Right kidney (tissue), 1 donor: Measurements from ENCODE around the gene TPRG1L.

Source experiments
- DNase-seq: peaks from one replicate; pipeline ENCODE4 v3.0.0-alpha.2; 2016

Gene TPRG1L

GRCh38 chr1:3641816-3642215 lies 17.0 kb downstream of the TPRG1L start:
- DNase-seq: no peak

GRCh38 chr1:3642919-3643675 lies 18.3 kb downstream of the TPRG1L start:
- DNase-seq: no peak

GRCh38 chr1:3644273-3644672 lies 19.5 kb downstream of the TPRG1L start:
- no peak for DNase-seq

DNA sequence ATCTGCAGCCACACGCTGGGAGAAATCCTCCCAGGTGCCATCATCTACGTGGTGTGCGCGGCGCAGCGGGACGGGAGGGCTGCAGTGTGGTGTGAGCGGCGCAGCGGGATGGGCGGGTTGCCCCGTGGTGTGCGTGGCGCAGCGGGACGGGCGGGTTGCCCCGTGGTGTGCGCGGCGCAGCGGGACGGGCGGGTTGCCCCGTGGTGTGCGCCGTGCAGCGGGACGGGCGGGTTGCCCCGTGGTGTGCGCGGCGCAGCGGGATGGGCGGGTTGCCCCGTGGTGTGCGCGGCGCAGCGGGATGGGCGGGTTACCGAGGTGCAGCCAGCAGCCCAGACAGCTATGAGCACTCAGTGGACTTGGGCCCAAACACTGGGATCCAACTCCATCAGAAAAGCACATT lies 20.4 kb downstream of the TPRG1L start:
- DNase-seq: no peak

- DNase-seq: no peak
These were observed 21.0 kb downstream of the TPRG1L start for GRCh38 chr1:3645666-3646355.

DNA sequence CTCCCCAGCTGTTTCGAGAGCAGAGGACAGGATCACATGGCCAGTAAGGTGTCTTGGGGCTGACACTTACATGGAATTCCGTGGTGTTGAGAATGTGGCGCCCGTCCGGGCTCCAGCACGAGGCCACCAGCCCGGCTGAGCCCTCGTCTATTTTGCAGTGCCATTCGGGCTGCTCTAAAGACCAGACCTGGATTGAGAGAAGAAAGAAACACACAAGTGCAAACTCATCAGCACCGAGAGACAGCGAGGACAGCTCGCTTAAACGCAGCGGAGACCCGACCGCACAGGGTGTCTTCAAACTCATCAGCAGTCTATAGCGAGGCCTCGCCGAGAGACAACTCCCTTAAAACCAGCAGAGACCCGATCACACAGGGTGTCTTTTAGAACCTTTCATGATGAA lies 21.8 kb downstream of the TPRG1L start:
- DNase-seq: no peak

DNA sequence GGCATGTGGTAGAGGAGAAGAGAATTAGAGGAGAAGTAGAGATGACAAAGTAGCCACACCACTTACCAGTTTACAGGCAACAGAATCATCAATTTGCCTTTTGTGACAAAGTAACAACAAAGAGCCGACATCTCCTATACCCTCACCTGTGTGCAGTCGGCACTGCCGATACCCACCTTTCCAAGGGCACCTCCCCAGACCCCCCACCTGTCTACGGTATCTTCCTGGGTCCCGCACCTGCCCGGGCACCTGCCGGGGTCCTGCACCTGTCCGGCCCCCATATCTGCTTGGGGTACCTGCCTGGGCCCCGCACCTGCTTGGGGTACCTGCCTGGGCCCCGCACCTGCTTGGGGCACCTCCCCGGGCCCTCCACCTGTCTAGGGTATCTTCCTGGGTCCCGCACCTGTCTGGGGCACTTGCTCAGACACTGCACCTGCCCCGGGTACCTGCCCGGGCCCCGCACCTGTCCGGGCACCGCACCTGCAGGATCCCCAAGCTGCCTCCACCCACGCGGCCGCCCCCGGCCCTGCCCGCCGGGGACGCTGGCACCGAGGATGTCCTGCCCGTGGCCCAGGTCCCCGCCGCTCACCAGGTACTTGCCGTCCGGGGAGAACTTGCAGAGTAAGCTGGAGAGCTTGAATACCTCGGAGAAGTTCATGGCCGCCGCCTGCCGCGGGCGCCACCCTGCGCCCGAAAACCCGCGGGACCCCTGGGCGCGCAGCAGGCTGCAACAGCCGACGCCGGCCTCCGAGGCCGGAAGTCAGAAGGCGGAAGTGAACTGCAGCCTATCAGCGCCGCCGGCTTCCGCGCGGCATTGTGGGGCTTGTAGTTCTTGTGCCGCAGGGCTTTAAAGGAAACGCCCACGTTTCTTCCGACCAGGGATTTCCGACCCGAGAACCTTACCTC lies 24.8 kb downstream of the TPRG1L start, which contains the start of gene WRAP73:
TSS of gene WRAP73 (minus strand) at position 762 of the 906 bp plus-strand sequence. CDS start at position 658, 104 bp downstream.
- DNase-seq: peak; percentile 78

DNA sequence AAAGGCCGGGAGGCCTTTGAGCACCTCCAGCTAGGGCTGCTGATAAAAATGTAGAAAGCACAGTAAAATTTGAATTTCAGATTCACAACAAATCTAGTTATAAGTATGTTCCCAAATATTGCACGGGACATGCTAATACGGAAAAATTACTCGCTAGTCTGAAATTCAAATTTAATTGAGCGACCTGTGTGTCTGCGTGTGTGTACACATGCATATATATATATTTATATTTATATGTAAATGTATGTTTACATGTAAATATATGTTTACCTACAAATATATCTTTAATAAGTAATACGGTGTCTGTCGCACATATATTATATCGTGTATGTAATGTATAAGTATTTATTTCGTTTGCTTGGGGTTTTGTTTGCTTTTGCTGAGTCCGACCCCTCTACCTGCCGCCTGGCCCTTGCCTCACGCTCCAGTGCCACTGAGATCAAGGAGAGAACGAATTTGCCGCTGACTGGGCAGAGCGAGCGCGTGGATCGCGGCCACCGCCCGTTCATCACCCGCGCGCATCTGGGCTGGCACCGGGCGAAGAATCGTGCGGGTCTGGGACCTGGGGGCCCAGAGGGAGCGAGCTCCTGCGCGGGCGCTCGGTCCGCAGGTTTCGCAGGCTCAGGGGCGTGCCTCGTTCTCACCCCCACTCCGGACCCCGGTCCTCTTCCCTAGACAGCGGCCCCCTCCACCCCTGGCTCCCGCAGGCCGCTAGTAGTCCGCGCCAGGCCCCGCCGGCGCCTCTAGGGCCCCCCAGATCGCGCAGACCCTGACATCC lies 25.6 kb downstream of the TPRG1L start:
- no peak for DNase-seq

DNA sequence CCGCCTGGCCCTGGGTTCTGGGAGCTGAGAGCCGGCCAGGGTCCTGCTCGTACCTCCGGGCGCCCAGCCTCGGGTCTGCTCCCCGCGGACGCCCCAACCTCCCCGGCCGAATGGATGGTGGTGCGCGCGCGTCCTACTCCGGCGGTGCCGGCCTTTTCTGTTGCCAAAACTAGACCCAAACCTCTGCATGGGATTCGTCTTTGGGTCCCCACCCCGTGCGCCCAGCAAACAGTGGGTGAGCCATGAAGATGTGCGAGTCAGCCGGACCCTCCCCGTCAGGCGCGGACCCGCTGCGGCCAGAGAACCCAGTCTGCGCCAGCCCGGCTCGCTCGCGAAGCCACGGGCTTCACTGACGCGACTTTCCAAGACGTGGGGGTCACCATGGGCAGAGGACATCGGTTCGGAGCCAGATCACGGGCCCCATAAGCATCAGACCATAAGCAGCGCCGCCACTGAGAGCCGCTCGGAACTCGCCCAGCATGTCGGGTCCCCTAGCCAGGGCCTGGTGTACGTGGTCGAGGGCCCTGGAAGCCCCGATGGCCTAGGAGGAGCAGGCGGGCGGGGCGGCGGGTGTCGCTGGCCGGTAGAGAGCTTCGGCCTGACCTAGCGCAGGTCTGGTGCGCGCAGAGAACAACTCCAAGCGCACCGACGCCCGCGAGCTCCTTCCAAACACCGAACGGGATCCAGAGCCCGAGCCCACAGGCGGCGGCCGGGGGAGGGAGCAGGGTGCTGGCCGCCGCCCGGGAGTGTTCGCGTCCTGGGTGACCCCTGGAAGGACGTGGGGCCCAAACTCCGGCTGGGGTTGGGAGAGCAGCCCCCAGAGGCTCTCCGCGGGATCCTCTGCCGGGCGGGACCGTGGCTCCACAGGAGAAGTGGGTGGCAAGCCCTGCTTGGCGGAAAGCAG lies 26.5 kb downstream of the TPRG1L start:
- peak; percentile 64 for DNase-seq

GRCh38 chr1:3651930-3652547 lies 27.2 kb downstream of the TPRG1L start, which contains the start of gene TP73:
Gene TP73, plus strand, starts transcription at chr1:3652516. Its CDS starts 29,850 bp downstream, at chr1:3682366.
- DNase-seq: peak; percentile 63

DNA sequence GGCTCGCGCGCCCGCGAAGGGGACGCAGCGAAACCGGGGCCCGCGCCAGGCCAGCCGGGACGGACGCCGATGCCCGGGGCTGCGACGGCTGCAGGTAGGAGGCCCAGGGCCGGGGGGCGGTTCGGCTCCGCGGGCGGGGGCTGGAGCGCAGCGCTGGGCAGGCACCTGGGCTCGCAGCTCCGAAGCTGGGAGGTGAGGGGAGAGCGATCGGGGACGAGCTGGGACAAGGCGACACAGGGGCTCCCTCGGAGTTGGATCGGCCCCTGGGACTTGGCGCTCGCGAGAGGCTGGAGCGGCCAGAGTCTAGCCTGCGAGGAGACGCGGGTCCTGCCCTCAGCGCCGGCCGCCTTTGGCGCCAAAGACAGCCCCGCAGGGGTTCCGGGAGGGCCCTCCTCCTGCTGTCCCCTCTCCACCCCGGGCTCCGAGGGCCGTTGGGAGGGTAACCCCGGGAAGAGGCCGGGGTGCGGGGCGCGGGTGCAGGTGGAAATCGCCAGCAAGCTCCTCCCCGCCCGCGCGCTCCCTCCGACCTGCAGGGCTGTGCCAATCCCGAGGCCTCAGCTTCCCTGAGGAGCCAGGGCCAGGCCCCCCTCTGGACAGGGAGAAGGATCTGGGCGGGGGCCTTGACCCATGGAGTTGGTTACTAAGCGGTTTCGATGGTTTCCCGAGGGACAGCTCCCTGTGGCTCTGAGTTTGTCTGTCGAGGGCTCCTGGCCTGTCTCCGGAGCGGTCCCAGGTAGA lies 27.9 kb downstream of the TPRG1L start:
- peak; percentile 58 for DNase-seq

DNA sequence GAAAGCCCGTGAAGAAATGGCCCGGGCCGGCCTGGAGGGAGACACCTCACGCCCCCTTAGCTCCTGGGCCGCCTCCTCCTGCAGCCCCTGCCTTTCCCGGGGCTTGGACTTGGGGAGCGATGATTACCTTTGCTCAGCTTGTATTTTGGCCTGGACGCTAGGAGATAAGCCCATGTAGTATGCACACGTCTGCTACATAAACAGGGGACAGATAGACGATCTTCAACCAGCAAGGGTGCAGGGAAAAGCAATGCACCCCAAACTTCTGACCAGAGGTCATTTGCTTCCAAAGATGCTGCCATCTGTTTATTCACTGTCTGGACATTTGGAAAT lies 28.4 kb downstream of the TPRG1L start:
- no peak for DNase-seq

DNA sequence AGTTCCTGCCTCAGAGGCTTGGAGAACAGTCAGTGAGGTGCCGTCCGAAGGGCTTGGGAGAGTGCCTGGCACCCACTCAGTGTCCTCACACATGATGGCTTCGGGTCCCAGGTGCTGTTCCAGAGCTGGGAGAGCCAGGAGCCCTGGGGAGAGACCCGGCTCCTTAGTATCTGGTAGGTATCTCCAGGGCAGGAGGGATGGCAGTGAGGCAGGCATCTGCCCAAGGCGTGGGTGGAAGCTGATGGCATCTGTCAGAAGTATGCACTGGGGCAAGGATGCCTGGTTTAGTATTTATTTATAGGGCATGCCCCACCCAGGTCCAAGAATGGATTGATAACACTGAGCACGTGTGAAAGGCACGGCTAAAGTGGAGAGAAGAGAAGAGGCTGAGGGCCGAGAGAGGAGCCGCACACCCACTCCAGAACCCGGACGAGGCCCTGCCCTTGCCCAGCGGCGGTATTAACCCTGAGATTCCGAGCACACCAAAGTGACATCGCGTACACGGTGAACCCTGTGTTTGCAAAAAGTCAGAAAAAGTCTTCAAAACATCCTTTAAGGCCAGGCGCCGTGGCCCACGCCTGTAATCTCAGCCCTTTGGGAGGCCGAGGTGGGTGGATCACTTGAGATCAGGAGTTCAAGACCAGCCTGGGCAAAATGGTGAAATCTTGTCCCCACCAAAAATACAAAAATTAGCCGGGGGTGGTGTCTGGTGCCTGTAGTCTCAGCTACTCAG lies 29.9 kb downstream of the TPRG1L start:
- no peak for DNase-seq

DNA sequence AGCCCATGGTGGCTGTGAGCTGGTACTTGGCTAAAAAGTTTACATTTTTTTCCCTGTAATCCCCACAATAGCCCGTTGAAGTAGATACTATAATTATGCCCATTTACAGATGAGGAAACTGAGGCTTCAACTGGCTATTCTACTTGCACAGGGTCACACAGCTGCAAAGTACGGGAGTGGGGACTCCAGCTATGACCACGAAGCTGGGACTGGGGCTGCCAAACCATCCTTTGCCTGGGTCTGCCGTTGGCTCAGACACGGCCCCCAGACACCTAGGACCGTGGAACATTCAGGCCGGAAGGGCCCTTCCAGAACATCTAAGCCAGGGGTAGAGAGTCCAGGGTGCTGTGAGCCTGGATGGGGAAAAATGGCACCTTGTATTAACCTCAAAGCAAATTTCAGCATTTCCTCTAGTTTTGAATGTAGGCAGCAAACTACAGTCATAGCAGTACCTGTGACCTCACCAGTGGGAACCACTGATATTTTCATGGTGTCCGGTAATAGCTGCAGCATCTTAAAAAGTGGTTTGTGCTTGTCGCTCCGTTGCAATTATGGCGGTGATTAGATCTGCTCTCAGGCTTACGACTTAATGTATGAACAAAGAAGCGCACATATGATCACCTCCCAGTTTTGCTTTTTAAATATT lies 31.8 kb downstream of the TPRG1L start:
- DNase-seq: no peak

DNA sequence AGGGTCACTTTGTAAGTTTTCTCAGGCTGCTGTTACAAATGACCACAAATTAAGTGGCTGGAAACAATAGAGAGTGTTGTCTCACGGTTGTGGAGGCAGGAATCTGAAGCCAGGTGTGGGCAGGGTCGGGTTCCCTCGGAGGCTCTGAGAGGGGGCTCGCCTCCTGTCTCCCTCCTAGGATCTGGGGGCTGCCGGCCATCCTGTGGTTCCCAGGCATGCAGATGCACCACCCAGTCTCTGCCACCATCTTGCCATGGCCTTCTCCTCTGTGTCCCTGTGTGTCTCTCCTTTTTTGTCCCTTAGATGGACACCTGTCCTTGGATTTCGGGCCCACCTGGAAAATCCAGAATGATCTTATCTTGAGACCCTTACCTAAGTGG lies 32.3 kb downstream of the TPRG1L start:
- DNase-seq: no peak

GRCh38 chr1:3657578-3658230 lies 32.9 kb downstream of the TPRG1L start:
- no peak for DNase-seq

DNA sequence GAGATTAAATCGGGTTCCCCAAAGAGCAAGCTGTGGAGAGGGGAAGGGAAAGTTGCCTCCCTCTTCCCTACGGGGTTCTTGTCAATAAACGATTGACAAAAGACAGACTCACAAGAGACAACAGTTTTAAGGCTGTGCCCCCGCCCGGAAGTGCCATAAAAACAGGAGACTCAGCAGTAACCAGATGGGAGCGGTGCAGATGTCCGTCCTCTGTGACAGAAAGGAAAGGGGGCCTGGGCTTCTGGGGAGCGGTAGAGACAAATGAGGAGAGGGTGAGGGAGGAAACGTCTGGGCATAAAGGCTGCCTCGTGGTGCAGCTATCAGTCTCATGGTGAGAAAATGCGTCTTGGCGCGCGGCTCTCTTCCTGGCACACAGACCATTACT lies 33.4 kb downstream of the TPRG1L start:
- no peak for DNase-seq

- no peak for DNase-seq
These were observed 34.3 kb downstream of the TPRG1L start for GRCh38 chr1:3659093-3659492.
